HG03039 (cell line): Measurements from ENCODE around the gene ZNG1C.
"Not testable (repeated sequence)": the region's sequence is repeated elsewhere in the genome, so short reads cannot be mapped to it uniquely, and the experiment has no call there.

Source experiments
- ATAC-seq: cut with Tn5 transposase; IDR thresholded peaks from one replicate; pipeline ENCODE4 v1.9.1; 2021; ENCODE audit warnings: mild to moderate bottlenecking, moderate library complexity; ENCODE audit not compliant: unreplicated experiment

Gene ZNG1C

DNA sequence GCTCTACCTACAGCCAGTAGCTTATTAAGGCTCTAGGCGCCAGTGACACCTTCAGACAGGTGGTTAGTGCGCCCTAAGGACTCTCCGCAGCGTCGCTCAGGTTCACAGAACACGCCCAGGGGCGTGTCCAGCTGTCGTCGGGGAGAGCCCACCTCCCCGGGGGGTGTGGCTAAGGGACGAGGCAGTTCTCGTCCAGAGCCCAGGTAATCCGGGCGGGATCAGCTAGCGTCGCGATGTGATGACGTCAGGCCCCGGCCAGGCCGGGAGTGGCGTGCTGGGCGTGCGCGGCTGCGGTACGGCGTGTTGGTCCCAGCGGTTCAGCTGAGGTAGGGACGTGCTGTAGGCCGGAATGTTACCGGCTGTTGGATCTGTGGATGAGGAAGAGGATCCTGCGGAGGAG is at the start of gene ZNG1C:
TSS of gene ZNG1C (plus strand) at position 301 of the 400 bp plus-strand sequence. CDS start at position 350, 49 bp downstream.
- not testable (repeated sequence) for ATAC-seq

DNA sequence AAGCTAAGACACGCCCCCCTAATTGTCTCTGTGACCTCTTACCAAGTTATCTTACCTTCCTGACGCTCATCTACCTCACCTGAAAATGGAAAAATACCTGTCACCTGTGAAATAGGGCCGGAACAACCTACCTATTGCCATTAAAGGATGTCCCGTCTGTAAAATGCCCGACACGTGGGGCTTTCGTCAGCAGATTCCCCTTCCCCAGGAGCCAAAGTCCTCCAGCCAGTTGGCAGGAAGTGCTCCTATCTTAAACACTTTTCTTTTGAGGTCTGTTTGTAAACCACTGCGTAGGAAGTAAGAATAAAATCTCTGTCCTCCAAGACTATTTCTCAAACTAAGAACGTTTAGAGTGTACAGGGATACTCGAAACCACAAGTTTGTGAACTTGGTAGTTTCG is 654 bp downstream of the ZNG1C start:
- ATAC-seq, result not testable (repeated sequence)

DNA sequence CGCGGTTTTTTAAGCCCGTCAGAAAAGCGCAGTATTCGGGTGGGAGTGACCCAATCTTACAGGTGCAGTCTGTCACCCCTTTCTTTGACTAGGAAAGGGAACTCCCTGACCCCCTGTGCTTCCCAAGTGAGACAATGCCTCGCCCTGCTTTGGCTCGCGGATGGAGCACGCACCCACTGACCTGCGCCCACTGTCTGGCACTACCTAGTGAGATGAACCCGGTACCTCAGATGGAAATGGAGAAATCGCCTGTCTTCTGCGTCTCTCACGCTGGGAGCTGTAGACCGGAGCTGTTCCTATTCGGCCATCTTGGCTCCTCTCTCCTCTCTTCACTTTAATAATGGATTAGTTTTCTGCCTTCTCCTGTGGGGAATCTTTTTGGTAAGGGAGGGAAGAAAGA is 39.3 kb downstream of the ZNG1C start:
- ATAC-seq, result not testable (repeated sequence)

DNA sequence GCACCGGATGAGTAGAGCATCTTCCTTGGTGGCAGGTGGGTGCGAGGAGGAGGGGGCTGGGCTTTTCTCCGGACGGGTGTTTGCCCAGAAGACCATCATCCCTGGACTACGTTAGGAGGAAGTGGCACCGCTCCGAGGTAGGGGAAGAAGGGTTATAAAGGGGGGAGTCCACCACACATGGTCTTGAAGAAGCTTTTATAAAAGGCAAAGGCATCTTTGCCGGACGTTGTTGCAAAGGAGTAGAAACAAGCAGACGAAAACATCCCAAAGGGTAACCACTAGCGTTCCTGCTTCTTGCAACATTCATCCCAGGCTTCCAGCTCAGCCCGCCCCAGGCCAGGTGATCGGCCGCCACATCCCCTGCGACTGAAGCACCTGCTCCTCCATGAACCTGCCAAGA is 60.8 kb downstream of the ZNG1C start, which contains the start of gene FOXD4L3:
TSS of gene FOXD4L3 (plus strand) at position 301 of the 400 bp plus-strand sequence. CDS start at position 386, 85 bp downstream.
- ATAC-seq, result not testable (repeated sequence)

DNA sequence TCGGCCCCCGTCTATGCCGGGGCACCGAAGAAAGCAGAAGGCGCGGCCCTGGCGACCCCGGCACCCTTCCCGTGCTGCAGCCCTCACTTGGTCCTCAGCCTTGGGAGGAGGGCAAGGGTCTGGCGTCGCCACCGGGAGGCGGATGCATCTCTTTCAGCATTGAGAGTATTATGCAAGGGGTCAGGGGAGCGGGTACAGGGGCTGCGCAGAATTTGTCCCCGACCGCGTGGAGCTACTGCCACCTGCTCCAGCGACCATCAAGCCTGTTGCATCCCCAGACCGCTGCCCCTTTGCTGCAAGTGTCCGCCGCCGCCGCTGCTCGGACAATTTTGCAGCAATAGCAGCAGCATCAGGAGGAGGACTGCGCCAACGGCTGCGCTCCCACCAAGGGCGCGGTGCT is 62.0 kb downstream of the ZNG1C start:
- ATAC-seq, result not testable (repeated sequence)

DNA sequence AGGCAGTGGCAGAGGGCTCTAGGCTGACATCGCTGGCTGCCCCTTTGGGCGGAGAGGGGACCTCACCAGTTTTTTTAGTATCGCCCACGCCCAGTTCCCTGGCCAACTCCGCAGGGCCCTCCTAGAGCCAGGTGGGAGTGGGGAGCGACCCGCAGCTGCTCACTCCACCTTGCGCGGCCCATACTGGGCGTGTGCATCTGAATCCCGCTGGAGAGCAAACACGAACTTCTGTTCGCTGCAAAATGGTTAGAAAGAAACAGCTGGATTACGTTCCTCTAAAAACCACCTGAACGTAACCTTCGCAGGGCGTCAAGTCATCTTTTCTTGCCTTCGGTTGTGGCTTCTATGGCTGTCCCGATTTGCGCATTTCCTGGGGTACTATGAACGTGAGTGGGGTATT is 62.4 kb downstream of the ZNG1C start:
- not testable (repeated sequence) for ATAC-seq

DNA sequence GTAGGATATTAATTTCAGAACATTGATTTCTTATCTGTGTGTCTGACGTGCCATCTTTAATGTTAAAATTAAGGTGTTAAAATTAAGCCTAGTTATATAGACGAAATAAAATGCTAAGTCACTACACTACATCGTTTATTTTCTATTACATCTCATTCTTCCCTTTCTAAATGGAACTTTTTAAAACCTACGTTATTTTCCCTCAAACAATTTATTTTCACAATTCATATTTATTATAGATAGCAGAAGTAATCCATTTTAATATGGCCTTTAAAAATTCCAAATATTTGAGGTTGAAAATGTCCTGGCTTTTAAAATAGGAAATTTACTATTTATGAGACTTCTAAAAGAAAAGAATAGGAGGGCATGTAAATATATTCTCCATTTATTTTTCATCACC is 63.0 kb downstream of the ZNG1C start:
- ATAC-seq, result not testable (repeated sequence)

DNA sequence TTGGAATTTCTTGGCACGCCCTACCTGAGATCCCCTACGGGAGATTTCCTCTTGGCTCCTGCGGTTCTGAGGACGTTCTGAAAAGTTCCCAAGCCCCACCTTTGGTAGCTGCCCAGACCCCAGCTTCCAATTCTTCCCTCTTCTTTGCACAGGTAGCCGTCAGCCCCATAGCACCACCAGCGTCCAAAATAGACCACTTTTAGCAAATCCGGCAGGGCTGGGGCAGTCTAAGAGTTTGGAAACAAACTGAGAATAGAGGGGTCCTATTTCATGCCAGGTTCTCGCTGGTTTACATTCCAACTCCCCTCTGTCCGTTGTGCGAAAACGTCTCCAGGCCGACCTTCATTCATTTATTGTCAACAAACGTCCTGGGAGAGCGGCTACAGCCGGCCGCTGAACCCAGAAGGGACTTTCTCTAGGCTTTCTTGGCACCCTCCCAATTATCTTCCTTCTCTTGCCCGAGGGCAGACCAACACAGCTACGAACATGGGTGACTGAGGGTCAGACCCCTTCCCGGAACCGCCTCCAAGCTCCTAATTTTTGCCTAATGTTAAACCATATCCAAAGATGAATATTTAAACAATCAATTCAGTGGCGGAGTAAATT is 64.0 kb downstream of the ZNG1C start:
- not testable (repeated sequence) for ATAC-seq

DNA sequence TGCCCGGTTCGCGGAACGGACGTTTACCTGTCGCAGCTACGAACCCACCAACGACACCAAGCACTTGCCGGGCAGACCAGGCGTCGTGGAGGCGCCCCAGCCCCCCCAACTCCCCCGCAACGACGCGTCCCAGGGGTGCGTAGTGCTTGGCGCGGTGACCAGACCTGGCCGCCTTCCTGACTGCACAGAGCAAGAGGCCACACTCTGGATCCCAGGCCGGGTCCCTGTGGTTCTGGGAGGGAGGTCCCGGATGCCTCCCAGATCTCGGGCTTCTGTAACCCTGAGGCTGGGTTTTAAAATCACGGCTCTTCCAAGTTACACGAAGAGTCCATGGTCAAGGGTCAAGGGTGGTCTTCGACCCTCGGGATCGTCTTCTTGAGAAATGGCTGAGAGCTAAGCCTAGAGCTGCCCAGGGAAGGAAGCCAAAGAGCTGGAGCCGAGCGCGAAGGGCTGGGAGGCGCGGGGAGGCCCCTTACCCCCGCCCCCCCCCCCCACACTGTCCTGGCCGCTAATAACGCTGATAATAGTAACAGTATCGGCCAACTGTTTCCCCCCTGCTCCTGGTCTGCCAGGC is 64.7 kb downstream of the ZNG1C start:
- not testable (repeated sequence) for ATAC-seq

DNA sequence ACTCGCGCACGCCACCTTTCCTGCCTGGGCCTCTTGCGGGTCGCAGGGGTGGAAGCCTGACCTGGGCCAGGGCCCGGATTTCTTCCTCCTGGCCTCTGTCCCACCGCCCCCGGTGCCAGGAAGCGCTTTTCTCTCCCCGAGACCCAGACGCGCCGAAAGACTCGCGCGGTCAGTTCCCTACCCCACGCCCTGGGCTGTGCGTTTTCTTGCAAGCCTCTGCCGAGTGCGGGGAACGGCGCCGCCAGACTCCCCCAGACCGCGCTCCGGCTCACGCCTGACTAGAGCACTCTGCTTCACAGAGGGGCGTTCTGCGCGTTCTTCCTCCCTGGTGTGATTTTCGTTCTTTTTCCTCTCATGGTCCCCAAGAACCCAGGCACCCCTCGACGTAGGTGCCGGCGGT is 65.3 kb downstream of the ZNG1C start:
- ATAC-seq, result not testable (repeated sequence)

DNA sequence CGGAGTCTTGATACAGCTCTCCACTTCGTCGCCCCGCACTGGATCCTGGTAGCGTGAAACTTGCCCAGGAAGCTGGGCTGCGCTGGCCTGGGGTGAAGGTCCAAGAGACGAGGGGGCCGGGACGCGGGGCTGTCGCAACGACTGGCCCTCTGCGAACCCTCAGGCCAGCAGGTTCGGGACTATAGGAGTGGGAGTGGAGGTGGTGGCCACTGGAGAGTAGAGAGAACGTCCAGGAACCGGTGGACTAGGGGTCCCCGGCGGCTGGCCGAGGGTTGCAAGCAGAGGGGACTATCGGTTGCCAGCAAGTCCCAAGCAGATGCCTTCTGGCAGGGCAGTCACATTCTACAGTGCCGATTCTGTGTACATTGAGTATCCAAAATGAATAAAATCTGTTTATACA is 65.9 kb downstream of the ZNG1C start:
- ATAC-seq, result not testable (repeated sequence)

DNA sequence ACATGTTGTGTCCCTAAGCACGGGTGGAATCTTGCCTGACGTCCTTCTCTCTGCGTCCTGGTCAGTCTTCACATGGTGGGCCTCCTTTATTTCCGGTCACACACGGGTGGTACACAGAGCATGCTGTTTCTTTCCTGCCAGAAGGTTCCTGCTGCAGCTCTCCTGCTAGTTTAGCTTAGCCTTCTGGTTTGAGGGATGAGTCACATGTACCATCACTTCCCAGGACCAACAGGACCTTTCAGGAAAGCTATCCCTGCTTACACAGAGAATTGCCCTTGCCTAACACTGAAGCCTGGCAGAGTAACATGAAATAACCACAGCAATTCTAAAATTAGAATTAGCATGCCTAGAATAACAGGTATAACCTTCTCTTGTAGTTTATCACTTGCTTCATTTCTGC is 69.4 kb downstream of the ZNG1C start:
- ATAC-seq, result not testable (repeated sequence)

DNA sequence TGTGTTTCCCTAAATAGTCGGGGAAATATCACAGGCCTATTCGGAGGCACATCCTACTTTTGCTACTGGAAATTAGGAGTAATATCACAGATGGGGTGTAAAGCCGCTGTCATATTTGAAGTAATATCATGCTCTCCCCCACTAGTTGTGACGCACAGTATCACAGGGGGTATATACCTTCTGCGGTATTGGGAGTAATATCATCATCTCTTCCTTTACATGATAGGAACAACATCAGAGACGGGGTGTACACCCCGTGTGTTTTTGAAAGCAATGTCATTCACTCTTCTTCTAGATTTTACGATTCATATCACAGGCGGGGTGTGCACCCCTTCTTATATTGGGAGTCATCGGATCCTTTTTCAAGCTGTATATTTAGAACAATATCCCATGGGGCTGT is 76.4 kb downstream of the ZNG1C start:
- ATAC-seq, result not testable (repeated sequence)

DNA sequence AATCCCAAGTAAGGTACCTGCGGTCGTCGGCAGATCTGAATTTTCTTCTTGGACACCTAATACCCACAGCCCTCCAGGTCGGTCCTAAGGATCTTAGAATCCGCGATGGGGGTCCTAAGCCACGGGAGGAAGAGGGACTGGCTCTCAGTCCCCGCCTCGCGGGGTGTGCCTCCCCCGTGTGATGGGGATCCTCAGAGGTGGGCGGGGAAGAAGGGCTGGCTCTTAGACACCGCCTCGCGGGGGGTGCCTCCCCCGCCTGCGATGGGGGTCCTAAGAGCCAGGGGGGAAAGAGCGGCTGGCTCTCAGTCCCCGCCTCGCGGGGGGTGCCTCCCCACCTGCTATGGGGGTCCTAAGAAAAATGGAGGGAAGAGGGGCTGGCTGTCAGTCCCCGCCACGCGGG is 82.0 kb downstream of the ZNG1C start:
- not testable (repeated sequence) for ATAC-seq

DNA sequence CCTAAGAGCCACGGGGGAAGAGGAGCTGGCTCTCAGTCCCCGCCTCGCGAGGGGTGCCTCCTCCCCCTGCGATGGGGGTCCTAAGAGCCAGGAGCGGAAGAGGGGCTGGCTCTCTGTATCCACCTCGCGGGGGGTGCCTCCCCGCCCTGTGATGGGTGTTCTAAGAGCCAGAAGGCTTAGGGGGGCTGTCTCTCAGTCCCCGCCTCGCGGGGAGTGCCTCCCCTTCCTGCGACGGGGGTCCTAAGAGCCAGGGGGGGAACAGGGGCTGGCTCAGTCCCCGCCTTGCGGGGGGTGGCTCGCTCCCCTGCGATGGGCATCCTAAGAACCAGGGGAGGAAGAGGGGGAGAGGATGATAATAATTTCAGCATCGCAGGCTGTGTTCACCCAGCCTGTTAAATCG is 82.7 kb downstream of the ZNG1C start:
- ATAC-seq, result not testable (repeated sequence)

DNA sequence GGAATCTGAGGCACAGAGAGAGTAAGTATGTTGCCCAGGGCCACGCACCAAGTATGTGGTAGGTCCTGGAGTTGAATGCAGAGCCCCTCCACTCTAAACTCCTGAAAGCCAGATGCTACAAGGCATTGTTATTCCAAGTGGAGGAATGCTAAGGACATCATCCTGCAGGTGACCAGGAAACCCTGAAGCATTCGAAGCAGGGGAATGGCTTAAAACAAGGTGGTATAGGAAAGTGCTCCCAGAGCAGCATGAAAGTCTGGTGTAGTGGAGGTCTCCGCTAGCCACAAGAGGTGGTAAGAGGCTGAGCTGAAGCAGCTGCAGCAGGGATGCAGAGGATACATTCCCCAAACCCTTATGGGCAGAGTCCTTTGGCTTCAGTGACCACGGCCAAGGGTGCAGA is 87.3 kb downstream of the ZNG1C start:
- not testable (repeated sequence) for ATAC-seq

DNA sequence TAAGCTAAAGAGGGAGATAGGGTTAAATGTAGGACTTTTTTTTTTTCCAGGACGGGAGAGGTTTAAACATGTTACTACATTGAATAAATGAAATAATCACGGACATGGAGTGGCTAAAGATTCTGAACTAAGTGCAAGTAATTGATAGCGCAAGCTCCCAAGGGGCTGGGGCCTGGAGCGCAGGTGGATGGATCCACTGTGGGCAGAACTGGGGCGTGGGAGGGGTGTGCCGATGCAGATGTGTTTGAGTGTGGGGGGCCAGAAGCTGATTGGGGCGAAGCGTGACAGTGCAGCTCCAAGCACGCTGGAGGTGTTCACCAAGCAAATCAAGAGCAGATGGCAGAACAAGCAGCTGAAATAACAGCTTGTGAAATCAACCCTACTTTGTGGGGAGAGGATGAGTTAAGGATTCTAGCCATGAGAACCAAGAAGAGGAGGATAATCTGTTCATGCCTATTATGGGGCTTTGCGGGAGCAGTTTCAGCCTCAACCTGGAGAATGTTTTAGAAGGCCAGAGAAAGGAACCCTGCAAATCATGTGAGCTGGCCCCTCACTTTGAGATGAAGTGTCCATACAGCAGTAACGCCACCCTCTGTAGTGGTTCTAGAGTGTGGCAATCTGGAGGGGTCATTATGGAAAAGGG is 88.9 kb downstream of the ZNG1C start:
- not testable (repeated sequence) for ATAC-seq

DNA sequence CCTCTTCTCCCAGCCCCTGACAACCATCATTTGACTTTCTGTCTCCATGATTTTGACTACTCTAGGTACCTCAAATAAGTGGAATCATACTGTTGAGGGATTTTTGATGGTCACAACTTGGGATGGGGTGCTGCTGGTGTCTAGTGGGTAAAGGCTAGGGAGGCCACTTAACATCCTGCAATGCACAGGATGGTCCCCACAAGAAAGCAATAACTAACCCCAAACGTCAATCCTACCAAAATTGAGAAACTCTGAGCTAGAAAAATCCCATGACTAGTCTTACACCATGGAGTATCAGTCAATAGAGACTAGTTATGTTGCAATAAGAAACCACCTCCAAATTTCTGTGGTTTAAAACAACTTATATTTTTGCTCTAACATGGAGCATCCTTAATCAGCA is 90.3 kb downstream of the ZNG1C start:
- not testable (repeated sequence) for ATAC-seq

DNA sequence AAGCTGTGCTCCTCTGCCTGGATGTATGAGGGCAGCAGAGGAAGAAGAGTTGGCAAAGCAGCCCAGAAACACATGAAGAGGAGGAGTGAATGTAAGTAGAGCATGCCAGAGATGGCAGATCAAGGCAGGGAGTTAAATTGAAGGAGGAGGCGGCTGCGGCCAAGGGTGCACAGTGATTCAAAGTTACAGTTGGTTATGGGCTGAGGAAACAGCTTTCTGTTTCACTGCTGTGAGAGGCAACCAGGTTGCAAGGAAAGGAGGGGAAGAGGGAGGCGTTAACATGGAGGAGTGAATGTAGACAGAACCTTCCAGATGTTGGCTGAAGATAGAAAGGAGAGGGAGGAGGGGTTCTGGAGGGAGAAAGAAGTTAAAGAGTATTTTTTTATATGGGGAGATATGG is 94.2 kb downstream of the ZNG1C start:
- ATAC-seq, result not testable (repeated sequence)

DNA sequence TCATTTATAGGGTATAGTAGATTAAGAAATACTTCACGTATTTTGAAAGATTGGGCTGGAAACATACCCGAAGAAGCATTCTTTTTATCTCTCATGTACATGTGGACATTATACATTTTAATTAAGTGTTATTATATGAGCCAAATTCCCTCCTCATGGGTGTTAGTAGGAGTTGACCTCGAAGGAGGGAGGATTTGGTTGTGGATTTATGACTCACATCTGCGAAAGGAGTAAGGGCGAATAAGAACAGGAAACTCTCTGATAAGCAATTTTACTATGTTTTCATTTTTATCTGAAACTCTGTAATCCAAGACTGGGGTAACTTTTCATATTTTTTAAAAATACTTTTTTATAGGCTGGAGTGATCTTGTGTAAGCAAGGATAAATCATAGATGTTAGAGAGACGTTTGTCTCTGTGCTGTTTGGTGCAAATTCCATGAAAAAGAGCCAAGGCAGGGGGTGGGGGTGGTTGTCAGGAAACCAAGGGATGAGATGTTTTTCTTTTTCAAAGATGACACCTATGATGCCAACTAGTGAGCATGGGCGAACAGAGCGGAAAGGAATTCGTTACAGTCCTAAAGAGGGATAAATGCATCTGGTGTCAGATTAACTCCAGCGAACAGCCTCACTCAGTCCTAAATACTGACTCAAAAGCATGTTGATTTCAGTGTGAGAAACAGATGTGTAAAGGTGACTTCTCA is 95.0 kb downstream of the ZNG1C start:
- ATAC-seq, result not testable (repeated sequence)

DNA sequence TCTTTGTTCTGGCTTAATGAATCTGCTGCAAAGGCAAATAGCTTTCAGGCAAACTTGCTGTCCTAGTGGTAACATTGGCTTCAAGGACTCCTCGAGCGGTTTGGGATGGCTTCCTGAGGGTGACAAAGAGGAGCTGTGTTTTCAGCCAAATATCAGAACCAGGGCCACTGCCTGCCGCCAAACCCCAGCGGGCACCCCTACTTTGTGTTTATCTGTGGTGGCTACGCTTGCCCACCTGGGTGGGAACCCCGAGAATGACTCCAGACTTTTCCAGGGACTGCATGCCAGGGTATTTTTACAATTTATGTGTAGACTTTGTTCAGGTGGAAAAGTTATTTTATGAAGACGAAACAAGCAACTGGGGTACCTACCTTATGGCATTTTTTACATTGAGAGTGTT is 96.2 kb downstream of the ZNG1C start:
- not testable (repeated sequence) for ATAC-seq
